ENCODE measurements around the gene SHROOM1. TPM values are rescaled to one million over a fixed set of nuclear protein-coding genes. Genes with fewer than 3 reads are reported as not detected.

SHROOM1 gene, protein sequence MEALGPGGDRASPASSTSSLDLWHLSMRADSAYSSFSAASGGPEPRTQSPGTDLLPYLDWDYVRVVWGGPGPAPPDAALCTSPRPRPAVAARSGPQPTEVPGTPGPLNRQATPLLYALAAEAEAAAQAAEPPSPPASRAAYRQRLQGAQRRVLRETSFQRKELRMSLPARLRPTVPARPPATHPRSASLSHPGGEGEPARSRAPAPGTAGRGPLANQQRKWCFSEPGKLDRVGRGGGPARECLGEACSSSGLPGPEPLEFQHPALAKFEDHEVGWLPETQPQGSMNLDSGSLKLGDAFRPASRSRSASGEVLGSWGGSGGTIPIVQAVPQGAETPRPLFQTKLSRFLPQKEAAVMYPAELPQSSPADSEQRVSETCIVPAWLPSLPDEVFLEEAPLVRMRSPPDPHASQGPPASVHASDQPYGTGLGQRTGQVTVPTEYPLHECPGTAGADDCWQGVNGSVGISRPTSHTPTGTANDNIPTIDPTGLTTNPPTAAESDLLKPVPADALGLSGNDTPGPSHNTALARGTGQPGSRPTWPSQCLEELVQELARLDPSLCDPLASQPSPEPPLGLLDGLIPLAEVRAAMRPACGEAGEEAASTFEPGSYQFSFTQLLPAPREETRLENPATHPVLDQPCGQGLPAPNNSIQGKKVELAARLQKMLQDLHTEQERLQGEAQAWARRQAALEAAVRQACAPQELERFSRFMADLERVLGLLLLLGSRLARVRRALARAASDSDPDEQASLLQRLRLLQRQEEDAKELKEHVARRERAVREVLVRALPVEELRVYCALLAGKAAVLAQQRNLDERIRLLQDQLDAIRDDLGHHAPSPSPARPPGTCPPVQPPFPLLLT
- total RNA-seq = 10 to 100 TPM in 1 of 4 donors, 1 to 10 TPM in 3; 5.8 to 10.3 (median 6.5) TPM

GRCh38 chr5:132830436-132831094 is at the start of gene SHROOM1:
Gene SHROOM1 (minus strand): TSS chr5:132830647. CDS start chr5:132826140, 4,507 bp downstream.
- Histone ChIP-seq H3K4me1 (peaks cover 0 to 34% (median 7%) of the 10 kb centered on the region in 3 donors), H3K27me3 (peaks cover 5% of the 10 kb centered on the region), H3K36me3 (peaks cover 0 to 11% of the 10 kb centered on the region in 2 donors), H3K4me3 (peak within 1 kb of the TSS; percentile 50 to 92), H3K9me3 (no peaks in the 10 kb centered on the region), H3K27ac (peak within 1 kb of the TSS; percentile 2 to 88 (median 86))
- peak; percentile 76 for ATAC-seq
- WGBS, 2 donors (ENCODE audit: low coverage in 1 of 2) = 9 to 41% methylated on average over 4 to 9 of the region's 78 CpGs
- TF ChIP-seq POLR2AphosphoS5 (IDR thresholded peaks at IDR 0.05) = peak; percentile 6
- TF ChIP-seq EP300 (IDR thresholded peaks at IDR 0.05) = no peak

DNA sequence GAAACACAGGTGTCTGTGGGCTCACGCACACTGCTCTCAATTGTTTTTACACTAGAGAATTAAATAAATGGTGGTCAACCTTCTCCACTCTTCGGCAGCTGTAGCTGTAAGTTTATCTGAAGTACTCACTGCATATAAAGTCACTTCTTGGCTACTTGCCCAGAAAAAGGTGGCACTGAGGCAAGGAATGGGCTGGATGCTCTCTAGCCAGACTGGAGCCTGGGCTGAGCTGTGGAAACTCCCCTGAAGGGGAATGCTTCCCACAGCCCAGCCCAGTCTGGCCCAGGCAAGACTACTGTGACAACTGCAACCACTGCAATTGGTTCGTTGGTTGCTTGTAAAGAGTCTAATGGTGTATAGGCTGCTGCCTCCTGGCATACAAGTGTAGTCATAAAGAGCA is 47.5 kb upstream of the SHROOM1 start:
- 20 to 100% methylated on average over 1 to 2 of the region's 3 CpGs for WGBS, 2 donors (ENCODE audit: low coverage in 1 of 2)
- Histone ChIP-seq H3K36me3 (peaks cover 4 to 84% of the 10 kb centered on the region in 2 donors), H3K27ac (peak overlapping the region in 1 of 4 donors; percentile 9), H3K27me3 (no peaks in the 10 kb centered on the region), H3K4me1 (peaks cover 0 to 13% (median 0%) of the 10 kb centered on the region in 3 donors), H3K4me3 (no peak overlapping the region), H3K9me3 (no peaks in the 10 kb centered on the region)
- no peak for ATAC-seq
- TF ChIP-seq POLR2A (IDR thresholded peaks at IDR 0.05) = no peak
- TF ChIP-seq, protein P1, sequence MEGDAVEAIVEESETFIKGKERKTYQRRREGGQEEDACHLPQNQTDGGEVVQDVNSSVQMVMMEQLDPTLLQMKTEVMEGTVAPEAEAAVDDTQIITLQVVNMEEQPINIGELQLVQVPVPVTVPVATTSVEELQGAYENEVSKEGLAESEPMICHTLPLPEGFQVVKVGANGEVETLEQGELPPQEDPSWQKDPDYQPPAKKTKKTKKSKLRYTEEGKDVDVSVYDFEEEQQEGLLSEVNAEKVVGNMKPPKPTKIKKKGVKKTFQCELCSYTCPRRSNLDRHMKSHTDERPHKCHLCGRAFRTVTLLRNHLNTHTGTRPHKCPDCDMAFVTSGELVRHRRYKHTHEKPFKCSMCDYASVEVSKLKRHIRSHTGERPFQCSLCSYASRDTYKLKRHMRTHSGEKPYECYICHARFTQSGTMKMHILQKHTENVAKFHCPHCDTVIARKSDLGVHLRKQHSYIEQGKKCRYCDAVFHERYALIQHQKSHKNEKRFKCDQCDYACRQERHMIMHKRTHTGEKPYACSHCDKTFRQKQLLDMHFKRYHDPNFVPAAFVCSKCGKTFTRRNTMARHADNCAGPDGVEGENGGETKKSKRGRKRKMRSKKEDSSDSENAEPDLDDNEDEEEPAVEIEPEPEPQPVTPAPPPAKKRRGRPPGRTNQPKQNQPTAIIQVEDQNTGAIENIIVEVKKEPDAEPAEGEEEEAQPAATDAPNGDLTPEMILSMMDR (IDR thresholded peaks at IDR 0.05) = no peak
- no peak for TF ChIP-seq EP300 (IDR thresholded peaks at IDR 0.05)
- no peak for TF ChIP-seq POLR2AphosphoS5 (IDR thresholded peaks at IDR 0.05)

DNA sequence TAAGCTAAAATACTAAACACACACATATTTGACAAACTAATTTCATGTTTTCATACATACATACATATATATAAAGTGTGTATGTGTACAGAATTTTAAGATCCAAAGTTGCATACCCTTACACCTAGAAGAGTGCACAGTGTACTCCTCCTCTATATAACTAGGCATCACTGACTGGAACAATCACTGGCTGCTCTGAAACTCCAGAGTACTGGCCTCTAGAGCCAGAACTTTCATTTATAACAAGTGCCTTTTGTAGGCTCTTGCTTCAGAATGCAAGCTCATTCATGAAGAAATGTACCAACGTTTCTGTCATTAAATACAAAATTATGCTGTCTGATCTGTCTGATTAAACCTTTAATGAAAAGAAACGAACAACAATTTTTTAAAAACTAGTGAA is 47.0 kb upstream of the SHROOM1 start:
- H3K36me3 ChIP-seq = peaks cover 4 to 80% of the 10 kb centered on the region in 2 donors

GRCh38 chr5:132876020-132876759 is 45.7 kb upstream of the SHROOM1 start:
- peaks cover 4 to 77% of the 10 kb centered on the region in 2 donors for H3K36me3 ChIP-seq
- no peaks in the 10 kb centered on the region for H3K27me3 ChIP-seq
- no peak for TF ChIP-seq EP300 (IDR thresholded peaks at IDR 0.05)
- TF ChIP-seq POLR2A (IDR thresholded peaks at IDR 0.05) = no peak
- no peak for TF ChIP-seq POLR2AphosphoS5 (IDR thresholded peaks at IDR 0.05)
- TF ChIP-seq, protein P1 (IDR thresholded peaks at IDR 0.05) = no peak
- peaks cover 0 to 13% (median 0%) of the 10 kb centered on the region in 3 donors for H3K4me1 ChIP-seq
- no peak for ATAC-seq
- no peaks in the 10 kb centered on the region for H3K9me3 ChIP-seq
- H3K4me3 ChIP-seq = no peak overlapping the region
- WGBS, 2 donors (ENCODE audit: low coverage in 1 of 2) = 84 to 90% methylated on average over 1 of the region's 1 CpG
- H3K27ac ChIP-seq = no peak overlapping the region

More for the DNA sequence above, 47.0 kb upstream of the SHROOM1 start:
- no peaks in the 10 kb centered on the region for H3K9me3 ChIP-seq
- no peaks in the 10 kb centered on the region for H3K27me3 ChIP-seq
- H3K4me3 ChIP-seq = no peak overlapping the region
- peak overlapping the region in 1 of 4 donors; percentile 9 for H3K27ac ChIP-seq
- WGBS, 2 donors (ENCODE audit: low coverage in 1 of 2) = 58 to 61% methylated on average over 2 of the region's 2 CpGs
- no peak for TF ChIP-seq EP300 (IDR thresholded peaks at IDR 0.05)
- no peak for TF ChIP-seq POLR2AphosphoS5 (IDR thresholded peaks at IDR 0.05)
- TF ChIP-seq, protein P1 (IDR thresholded peaks at IDR 0.05) = no peak
- TF ChIP-seq POLR2A (IDR thresholded peaks at IDR 0.05) = no peak
- peaks cover 0 to 13% (median 0%) of the 10 kb centered on the region in 3 donors for H3K4me1 ChIP-seq
- ATAC-seq = no peak
